Activated T-cell treated with anti-CD3 and anti-CD28 coated beads, Interleukin-2, amount 50 U/mL, for 48 hours (primary cell): ENCODE results near the gene JAKMIP2.

Experiments
- DNase-seq, 2 experiments: peaks; one replicate each; pipeline ENCODE4 v3.0.0-alpha.2; 2020

Gene JAKMIP2

DNA sequence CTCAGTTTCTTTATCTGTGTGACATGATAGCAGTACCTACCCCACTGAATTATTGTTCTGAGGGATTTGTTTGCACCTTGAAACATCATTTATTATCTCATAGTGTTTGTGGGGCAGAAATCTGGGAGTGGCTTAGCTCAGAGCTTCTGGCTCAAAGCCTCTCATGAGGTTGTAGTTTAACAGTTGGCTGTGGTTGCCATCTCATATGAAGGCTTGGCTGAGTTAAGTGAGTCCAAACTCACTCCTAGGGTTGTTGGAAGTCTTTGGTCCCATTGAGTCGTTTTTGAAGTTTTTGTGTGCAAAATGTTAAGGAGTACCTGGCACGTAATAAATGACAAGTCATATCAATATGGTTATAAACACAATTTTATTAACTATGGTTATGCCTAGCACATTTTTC, 3.6 kb upstream of the JAKMIP2 start:
- no peak for DNase-seq

GRCh38 chr5:147784146-147784987, 1.8 kb upstream of the JAKMIP2 start:
- no peak for DNase-seq

DNA sequence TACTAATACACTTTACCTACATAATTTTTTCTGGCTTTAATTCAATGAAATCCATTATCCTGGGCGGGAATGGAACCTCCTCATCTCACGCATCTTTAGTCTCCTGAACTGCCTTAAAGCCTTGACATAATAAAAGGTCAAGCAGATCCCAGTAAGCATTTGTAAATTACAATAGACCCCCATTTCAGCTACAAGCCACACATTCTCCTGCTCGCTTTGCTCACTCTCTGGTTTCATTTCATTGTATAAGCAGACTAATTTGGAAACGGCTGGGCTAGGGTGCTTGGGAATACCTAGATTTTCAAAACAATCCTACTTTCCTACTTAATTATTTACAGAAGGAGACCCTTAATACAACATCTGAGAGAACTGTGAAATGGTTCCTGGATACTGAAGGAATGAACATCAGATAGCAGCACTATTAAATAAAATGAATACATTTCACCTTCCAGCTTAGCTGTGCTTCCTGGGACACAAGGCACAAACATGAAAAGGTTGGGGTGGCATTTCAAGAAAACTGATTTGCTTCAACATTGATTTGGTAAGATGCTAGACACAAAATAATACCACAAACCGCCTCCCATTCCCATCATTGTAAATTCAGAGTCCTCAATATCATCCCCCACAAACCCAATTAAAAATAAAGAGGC, 1.5 kb downstream of the JAKMIP2 start:
- DNase-seq = no peak

- no peak for DNase-seq
Observed at GRCh38 chr5:147779694-147780093, 2.8 kb downstream of the JAKMIP2 start.

GRCh38 chr5:147776989-147777388, 5.5 kb downstream of the JAKMIP2 start:
- DNase-seq = no peak

DNA sequence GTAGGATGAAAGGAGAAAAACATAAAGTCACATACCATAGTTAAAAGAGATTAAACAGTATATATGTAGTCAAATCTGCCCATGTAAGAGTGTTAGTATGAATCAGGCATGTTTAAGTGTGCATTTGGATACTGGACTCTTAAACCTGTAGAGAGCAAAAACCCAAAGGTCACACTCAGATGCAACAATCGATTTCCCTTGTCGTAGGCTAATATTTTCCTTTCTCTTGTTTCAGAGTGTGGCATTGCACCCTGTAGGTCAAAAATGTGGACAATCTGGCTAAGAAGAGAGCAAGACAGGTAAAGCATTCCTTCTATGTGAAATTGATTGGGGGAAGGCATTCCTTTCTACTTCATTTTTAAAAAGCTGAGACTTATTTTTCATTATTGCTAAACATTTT, 8.9 kb downstream of the JAKMIP2 start:
- DNase-seq = no peak

DNA sequence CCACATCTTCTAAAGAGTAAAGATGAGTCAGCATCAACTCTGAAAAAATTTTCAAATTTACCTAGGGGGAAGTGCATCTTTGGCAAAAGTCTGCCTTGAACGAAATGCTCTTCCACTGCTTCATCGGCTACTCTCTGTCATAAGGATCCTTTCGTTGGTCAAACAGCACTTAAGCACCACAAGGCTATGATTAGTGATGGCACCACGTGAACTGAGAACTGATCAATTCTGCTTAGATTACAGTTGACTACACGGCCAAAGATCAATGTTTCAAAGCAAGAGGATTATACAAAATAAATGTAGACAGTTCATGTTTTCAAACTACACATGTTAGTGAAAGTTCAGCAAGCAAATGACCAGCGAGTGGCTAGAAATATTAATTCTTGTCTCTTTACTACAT, 9.4 kb downstream of the JAKMIP2 start:
- DNase-seq = no peak

GRCh38 chr5:147767048-147767447, 15.5 kb downstream of the JAKMIP2 start:
- DNase-seq = no peak

- DNase-seq = no peak
Observed at GRCh38 chr5:147763791-147764525, 18.6 kb downstream of the JAKMIP2 start.

DNA sequence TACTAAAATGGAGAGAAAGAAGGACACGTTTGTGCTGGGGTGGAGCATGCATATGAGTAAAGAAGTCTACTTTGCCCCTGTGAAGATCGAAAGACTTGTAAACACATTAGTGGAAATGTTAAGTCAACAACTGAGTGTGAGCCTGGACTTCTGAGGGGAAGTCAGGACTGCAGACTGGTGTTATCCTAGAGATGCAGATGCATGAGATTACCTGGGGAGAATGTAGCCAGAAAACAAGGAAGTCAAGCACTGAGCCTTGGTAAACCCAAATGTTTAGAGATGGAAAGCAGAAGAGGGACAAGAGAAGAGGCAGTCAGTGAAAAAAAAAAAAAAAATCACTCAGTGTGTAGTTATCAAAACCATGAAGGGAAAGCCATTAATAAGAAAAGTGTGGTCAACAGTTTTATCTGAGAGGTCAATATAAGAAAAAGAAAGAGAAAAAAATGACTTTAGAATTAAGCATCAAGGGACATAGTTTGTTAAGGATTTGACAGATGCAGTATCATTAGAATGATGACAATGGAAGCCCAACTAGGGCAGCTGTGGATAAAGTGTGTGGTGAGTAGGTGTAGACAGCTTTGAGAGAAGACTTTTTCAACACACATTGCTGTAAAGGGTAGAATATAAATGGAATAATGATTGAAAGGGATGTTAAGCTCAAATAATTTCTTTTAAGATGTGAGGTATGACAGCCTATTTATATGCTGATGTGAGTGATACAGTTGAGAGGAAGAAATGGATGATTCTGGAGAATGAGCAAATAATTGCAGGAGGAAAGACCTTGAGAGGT, 22.2 kb downstream of the JAKMIP2 start:
- no peak for DNase-seq

- DNase-seq = no peak
Observed at GRCh38 chr5:147759441-147759840, 23.1 kb downstream of the JAKMIP2 start.

GRCh38 chr5:147756566-147756965, 26.0 kb downstream of the JAKMIP2 start:
- DNase-seq = no peak

DNA sequence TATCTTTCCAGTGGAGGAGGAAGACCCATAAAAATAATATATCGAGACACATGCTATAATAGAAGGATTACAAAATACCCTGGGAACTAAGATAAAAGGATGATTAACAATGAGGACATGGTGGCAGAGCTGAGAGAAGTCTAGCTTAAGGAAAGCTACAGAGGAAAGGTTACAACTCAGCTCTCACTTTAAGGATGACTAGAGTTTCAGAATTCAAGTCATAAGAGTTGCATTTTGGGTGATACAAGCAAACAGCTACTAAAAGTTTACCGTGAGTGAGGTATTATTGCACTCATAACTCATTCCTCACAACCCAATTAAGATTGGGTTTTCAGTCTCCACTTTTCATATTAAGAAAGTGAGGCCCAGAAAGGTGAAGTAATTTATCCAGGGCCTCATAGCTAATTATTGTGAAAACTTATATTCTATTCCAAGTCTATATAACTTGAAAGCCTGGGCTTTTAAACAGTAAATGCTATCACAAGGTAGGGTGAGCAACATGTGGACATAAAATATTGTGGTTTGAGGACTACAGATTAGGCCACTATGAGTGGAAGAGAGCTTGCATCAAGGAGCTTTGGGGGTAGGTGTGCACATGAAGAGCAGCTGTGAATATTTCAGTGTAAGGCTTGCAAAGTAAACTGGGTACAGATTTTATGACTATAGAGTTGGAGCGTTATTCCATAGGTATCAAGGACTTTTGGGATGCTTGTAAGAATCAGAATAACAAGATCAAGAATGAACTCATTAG, 28.0 kb downstream of the JAKMIP2 start:
- DNase-seq = no peak

GRCh38 chr5:147753765-147754164, 28.8 kb downstream of the JAKMIP2 start:
- no peak for DNase-seq

- no peak for DNase-seq
Observed at GRCh38 chr5:147752666-147753290, 29.8 kb downstream of the JAKMIP2 start.

GRCh38 chr5:147752033-147752432, 30.5 kb downstream of the JAKMIP2 start:
- no peak for DNase-seq

DNA sequence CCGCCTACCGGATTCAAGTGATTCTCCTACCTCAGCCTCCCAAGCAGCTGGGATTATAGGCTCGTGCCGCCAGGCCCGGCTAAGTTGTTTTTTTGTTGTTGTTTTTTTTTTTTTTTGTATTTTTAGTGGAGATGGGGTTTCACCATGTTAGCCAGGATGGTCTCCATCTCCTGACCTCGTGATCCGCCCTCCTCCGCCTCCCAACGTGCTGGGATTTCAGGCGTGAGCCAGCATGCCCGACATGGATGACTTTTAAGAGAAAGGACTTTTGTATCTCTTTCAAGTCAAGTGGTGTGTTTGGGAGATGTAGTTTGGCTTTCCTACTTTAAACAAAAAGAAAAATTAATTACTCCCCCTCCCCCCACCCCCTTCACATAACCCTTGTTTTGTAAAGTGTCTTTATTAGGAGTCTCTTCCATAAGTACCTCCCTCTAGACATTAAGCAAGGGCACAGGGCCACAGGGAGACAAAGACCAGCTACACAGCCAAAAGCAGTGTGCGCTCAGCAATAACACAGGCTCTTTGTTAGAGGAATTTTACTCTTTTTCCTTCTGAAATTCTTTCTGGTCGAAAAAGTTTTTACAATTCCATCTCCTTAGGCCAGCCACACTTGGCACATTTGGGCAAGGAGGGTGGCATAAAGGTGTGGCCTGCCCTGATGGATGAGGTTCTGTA, 31.2 kb downstream of the JAKMIP2 start:
- DNase-seq = no peak

DNA sequence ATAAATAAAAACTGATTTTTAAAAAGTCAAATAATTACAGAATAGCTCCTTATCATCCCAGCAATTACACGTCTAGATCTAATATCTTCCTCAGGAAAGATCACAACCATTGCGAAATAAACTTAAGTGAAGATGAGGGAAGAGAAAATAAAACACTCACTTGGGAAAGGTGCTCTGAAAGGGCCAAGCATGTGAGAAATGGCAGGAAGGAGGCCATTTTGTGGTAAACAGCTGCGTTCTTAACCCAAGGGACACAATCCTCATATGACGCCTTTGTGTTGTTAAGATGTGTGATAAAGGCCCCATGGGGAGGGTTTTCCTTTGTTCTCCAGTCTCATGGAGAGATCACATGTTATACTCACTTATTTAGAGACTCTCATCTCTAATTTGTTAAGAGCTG, 32.5 kb downstream of the JAKMIP2 start:
- no peak for DNase-seq

DNA sequence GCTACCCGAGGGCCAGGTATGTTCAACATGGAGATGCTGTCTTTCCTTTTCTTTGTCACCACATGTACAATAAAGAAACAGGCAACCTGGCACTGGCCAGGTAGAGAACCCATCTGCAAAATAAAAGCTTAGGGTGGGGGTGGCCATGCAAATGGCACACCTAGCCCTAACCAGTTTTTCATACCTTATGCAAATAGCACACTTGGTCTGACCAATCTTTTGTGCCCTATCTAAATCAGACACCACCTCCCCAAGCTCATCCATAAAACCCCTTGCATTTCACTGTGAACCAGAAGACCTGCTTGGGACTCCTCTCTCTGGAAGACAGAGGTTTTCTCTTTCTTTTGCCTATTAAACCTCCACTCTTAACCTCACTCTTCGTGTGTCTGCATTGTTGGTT, 33.9 kb downstream of the JAKMIP2 start:
- DNase-seq = no peak

DNA sequence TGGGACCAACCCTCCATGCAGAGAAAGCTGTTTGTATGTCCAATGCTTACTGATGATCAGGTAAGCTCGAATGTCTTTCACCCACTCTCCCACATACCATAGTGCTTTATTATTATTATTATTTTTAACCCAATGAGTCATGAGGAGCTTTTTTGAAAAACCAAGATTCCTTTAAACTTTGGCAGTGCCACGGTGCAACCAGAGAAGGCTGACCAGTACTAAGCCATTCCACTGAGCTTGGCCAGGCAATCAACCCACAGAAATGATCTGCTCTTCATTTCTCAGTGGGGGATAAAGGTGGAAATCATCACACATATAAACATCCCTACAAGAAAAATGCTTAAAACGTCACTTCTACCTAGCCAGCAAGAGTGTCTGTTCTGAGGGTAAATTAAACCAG, 35.5 kb downstream of the JAKMIP2 start:
- no peak for DNase-seq
